NT2/D1 (cell line): ENCODE results near the gene TBL3.

ENCODE experiments used
- DNase-seq: peaks from one replicate; pipeline ENCODE4 v3.0.0-alpha.2; 2011; ENCODE audit warnings: low read depth, low spot score
- H3K27me3 ChIP-seq: 2 replicates; pipeline ENCODE4 v1.6.0; 2011; ENCODE audit warnings: mild to moderate bottlenecking; ENCODE audit not compliant: insufficient read length, insufficient read depth
- H3K36me3 ChIP-seq: 2 replicates; pipeline ENCODE4 v1.6.1; 2011; ENCODE audit warnings: mild to moderate bottlenecking, low read length, mixed read lengths; ENCODE audit not compliant: insufficient read depth, insufficient read length
- H3K4me1 ChIP-seq: 2 replicates; pipeline ENCODE4 v1.5.1; 2011; ENCODE audit not compliant: insufficient read depth, insufficient read length
- H3K4me3 ChIP-seq: 2 replicates; pipeline ENCODE4 v1.5.1; 2011; ENCODE audit warnings: low read depth; ENCODE audit not compliant: insufficient read length
- H3K9ac ChIP-seq: 2 replicates; pipeline ENCODE4 v1.6.0; 2011; ENCODE audit warnings: low read depth; ENCODE audit not compliant: insufficient read length
- H3K9me3 ChIP-seq: 2 replicates; pipeline ENCODE4 v1.5.1; 2011; ENCODE audit warnings: mild to moderate bottlenecking, low read length; ENCODE audit not compliant: insufficient read depth
- SUZ12 ChIP-seq: IDR thresholded peaks from 2 replicates; pipeline ENCODE4 v1.6.1; 2011; ENCODE audit not compliant: insufficient read length, insufficient read depth; ENCODE audit errors: extremely low read depth
- YY1 ChIP-seq: IDR thresholded peaks from 2 replicates; pipeline ENCODE4 v1.6.1; 2011; ENCODE audit not compliant: insufficient read length, insufficient read depth
- ZNF274 ChIP-seq: IDR thresholded peaks from 2 replicates; pipeline ENCODE4 v1.6.1; 2011; ENCODE audit warnings: mild to moderate bottlenecking, low read depth, low read length

Gene TBL3

DNA sequence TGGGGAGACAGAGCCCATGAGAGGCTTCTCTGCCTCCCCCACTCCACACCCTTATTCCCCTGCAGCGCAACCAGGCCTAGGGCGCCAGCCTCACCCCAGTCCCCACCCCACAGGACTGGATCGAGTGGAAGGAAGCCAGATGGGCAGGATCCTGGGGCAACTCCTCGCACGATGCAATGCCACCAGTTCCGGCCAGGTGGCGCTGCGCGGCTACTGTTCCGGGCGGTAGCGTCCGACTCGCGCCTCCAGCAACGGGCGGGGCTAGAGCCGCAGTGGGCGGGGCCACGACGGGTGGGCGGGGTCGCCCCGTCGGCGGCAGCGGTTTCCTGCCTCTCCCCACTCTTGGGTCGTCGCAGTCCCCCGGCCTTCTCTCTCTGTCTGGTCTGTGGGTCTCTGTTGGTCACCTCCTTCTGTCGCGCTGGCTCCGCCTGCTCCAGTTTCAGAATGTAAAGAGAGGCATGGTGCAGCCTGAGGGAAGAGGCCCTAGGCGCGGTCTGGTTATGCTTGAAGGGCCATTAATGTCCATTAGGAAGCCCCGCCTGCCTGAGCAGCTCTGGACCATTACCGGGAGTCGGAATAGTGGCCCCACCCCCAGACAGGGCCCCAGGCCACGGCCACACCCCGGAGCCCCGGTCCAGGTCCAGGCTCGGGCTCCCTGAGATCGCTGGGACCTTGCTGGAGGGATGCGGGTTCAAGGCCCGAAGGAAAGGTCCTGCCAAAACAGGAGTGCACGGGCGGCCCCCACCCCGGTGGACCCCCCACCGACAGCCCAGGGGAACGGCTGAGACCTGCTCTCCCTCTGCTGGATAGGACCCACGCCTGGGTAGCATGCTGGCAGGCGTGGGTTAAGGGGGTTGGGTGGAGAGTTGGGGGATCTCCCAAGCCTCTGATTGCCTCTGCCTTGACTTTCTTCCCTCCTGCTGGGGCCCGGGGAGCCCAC is 51.5 kb downstream of the TBL3 start:
- Histone ChIP-seq H3K4me3 (peak overlapping the region; percentile 30), H3K36me3 (no peaks in the 10 kb centered on the region), H3K9ac (peak overlapping the region; percentile 79), H3K4me1 (peaks cover 31% of the 10 kb centered on the region), H3K9me3 (no peaks in the 10 kb centered on the region), H3K27me3 (peaks cover 49% of the 10 kb centered on the region)
- peak; percentile 78 for DNase-seq
- TF ChIP-seq SUZ12, result no peak
- TF ChIP-seq ZNF274, result no peak
- no peak for TF ChIP-seq YY1

DNA sequence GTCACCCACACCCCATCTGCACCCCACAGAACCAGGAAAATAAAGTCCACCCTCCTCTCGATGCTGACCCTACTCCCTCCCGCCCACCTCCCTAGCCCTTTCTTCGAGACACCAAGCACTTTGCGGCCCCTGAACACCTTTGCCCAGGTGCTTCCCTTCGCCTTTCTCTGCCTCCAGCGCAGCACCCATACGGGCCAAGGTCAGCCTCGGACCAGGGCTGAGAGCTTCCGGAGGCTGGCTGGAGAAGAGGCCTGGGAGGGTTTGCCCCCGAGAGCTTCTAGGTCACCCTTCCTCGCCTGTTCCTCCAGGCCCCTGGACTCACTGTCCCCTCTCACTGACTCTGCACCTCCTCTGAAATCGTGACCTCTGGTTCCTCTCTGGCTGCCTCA is 52.2 kb downstream of the TBL3 start:
- no peaks in the 10 kb centered on the region for H3K36me3 ChIP-seq
- TF ChIP-seq ZNF274, result no peak
- TF ChIP-seq YY1, result no peak
- no peak for TF ChIP-seq SUZ12
- H3K9ac ChIP-seq, result peak overlapping the region; percentile 50
- peak overlapping the region; percentile 11 for H3K4me3 ChIP-seq
- H3K9me3 ChIP-seq, result no peaks in the 10 kb centered on the region
- peaks cover 31% of the 10 kb centered on the region for H3K4me1 ChIP-seq
- no peak for DNase-seq
- peaks cover 45% of the 10 kb centered on the region for H3K27me3 ChIP-seq

- TF ChIP-seq YY1, result no peak
- no peak for TF ChIP-seq SUZ12
- TF ChIP-seq ZNF274, result no peak
- Histone ChIP-seq H3K4me3 (no peak overlapping the region), H3K36me3 (peaks cover 7% of the 10 kb centered on the region), H3K9ac (peak overlapping the region; percentile 50), H3K27me3 (peaks cover 33% of the 10 kb centered on the region), H3K9me3 (no peaks in the 10 kb centered on the region), H3K4me1 (peaks cover 29% of the 10 kb centered on the region)
- no peak for DNase-seq
Observed at GRCh38 chr16:2025251-2025650, 53.4 kb downstream of the TBL3 start.

DNA sequence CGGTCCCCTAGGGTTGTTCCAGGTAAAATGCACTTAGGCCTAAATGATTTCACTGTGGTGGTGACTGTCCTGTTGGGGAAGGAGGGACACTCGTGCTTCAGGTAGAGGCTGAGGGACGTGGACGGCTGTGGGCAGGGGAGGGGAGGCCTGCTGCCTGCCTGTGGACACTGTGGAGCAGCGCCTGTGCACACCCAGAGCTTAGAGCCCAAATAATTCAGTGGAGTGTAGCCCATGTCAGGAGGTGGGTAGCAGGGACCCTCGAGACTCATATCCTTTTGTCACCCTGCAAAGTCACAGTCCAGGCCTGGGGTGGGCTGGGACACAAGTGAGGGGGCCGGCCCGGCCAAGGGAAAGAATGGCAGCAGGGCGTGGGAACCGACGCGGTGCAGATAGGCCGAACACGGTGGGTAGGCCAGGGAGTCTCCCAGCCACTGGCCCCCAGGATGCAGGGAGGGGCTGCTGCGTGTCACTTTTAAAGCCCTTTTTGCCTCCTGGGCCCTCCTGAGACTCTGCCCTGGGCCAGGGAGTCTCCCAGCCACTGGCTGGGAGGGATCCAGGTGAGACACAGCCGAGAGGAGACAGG is 54.1 kb downstream of the TBL3 start:
- H3K4me1 ChIP-seq, result peaks cover 33% of the 10 kb centered on the region
- H3K27me3 ChIP-seq, result peaks cover 26% of the 10 kb centered on the region
- H3K36me3 ChIP-seq, result peaks cover 11% of the 10 kb centered on the region
- no peak for TF ChIP-seq ZNF274
- no peak for TF ChIP-seq YY1
- no peak for TF ChIP-seq SUZ12
- no peak for DNase-seq
- no peaks in the 10 kb centered on the region for H3K9me3 ChIP-seq
- H3K9ac ChIP-seq, result peak overlapping the region; percentile 50
- peak overlapping the region; percentile 26 for H3K4me3 ChIP-seq

DNA sequence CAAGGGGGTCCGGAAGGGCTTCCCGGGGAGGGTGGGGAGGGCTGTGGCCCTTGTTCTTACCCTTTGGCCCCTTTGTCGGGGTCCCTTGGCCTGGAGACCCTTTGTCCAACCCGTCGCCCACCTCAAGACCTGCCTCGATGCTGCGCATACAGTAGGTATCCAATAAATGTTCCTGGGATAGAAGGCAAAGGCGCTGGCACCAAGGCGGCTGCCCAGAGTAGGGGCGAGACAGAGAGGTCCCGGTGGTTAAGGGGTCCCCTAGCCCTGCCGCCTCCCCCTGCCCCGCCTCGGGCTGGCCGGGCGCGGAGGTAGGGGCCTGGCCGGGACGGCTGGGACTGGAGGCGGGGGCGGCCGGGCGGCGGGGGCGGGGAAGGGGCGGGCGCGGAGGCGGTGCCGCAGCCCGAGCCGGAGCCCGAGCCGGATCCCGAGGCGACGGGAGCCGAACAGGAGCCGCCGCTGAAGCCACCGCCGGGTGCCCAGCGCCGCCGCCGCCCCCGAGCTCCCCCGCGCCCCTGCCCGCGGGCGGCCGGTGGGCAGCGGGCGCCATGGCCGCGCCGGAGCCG is 54.7 kb downstream of the TBL3 start, which contains the start of gene NHERF2:
Gene NHERF2, plus strand, starts transcription at position 442 of the 563 bp plus-strand sequence. Its CDS starts 104 bp downstream, at position 546.
- no peak for DNase-seq
- TF ChIP-seq ZNF274 (no peak), SUZ12 (no peak), YY1 (no peak)
- peak within 1 kb of the TSS; percentile 66 for H3K9ac ChIP-seq
- H3K27me3 ChIP-seq, result peaks cover 24% of the 10 kb centered on the region
- H3K36me3 ChIP-seq, result peaks cover 12% of the 10 kb centered on the region
- H3K4me3 ChIP-seq, result peak within 1 kb of the TSS; percentile 61
- no peaks in the 10 kb centered on the region for H3K9me3 ChIP-seq
- H3K4me1 ChIP-seq, result peaks cover 34% of the 10 kb centered on the region

GRCh38 chr16:2027024-2028010 is 55.5 kb downstream of the TBL3 start:
- Histone ChIP-seq H3K27me3 (peaks cover 24% of the 10 kb centered on the region), H3K9me3 (no peaks in the 10 kb centered on the region), H3K4me3 (peak overlapping the region; percentile 61), H3K9ac (peak overlapping the region; percentile 66), H3K36me3 (peaks cover 14% of the 10 kb centered on the region), H3K4me1 (peaks cover 36% of the 10 kb centered on the region)
- TF ChIP-seq SUZ12 (no peak), ZNF274 (no peak), YY1 (no peak)
- no peak for DNase-seq
